Right renal pelvis (tissue), 4 donors: ENCODE results near the gene HAPSTR1. TPM values are rescaled to one million over a fixed set of nuclear protein-coding genes. Genes with fewer than 3 reads are reported as not detected.

Source experiments
- DNase-seq, 4 donors: peaks; one replicate each; pipeline ENCODE4 v3.0.0-alpha.2; 2013; ENCODE audit warnings: low read depth in 4 of 4, low spot score in 3 of 4, missing footprints in 1 of 4
- polyA plus RNA-seq, 4 donors: library from polyadenylated mRNA; unstranded; fragments of 120-200 nt; gene quantifications; one replicate each; pipeline ENCODE4 v1.2.1, GENCODE V29; 2013; ENCODE audit not compliant: insufficient read length in 4 of 4

The HAPSTR1 gene
- polyA plus RNA-seq, 4 donors = 38.7 to 51.1 (median 48.4) TPM

DNA sequence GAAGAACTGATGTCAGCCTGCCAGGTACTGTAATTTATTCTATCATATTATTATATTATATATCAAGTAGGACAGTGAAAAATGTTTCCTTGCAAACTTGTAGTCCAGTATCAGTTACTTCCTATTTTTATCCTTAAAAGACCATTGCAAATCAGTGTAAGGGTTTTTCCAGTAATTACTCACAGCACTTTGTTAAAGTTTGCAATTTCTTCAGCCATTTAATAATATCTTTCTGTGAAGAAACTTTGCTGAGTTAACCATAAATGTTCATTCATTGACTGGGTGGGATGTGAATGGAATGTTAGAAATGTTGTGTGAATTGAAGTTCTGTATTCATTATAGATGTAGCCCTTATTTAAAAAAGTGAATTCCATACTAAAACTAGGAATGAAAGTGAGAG lies 26.7 kb downstream of the HAPSTR1 start:
- DNase-seq = no peak

GRCh38 chr16:9119795-9120194 lies 28.4 kb downstream of the HAPSTR1 start:
- DNase-seq = no peak

DNA sequence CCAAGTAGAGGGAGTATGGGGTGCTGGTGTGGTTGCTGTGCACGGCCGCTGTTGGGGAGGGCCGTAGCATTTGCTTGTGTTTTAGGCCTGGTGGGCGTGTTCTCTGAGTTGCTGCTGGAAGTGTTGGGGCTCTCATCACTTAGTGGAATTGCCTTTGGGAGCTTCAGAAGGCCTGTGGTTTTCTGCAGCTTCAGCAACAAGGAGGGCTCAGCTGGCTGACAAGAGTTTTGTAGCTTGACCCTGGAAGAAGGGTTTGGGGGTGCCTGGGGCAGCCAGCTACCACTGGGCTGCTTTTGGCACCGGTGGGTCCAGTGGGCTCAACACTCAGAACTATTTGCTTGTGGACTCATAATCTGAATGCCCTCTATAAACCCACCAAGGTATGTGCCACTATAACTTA lies 30.9 kb downstream of the HAPSTR1 start:
- DNase-seq = no peak

DNA sequence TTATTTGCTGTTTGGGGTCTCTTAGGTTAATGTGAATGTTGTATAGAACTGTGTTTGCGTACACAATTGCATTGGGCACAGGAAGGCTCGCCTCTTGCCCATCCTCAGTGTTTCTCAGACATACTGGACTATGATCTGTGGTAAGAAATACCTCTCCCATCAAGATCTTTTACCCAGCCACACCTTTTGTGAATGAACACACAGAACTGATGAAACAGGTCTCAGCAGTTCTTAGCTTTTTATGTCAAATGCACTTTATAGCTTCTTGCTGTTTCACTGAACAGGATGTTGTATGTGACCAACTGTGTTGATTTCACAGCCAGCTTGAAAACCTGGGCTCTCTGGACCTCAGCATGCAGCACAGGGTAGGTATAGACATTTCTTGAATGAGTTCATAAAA lies 31.5 kb downstream of the HAPSTR1 start:
- DNase-seq = no peak

DNA sequence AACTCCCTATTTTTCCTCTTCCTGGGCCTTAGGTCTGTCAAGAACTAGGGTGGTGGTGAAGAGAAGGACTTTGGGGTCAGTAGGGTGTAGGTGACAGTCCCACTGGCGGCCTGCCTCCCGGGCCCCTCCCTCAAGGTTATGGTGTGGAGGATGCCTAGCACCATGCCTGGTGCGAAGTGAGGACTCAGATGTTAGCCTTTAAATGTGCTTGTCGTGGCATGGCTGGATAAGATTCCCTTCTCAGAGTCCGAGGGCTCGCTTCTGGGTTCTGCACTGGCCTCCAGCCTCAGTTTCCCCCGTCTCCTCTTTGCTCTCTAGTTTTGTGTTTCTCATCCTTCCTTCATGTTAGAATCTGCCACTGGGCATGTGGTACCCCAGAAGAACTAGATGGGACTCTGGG lies 32.0 kb downstream of the HAPSTR1 start:
- DNase-seq = no peak

DNA sequence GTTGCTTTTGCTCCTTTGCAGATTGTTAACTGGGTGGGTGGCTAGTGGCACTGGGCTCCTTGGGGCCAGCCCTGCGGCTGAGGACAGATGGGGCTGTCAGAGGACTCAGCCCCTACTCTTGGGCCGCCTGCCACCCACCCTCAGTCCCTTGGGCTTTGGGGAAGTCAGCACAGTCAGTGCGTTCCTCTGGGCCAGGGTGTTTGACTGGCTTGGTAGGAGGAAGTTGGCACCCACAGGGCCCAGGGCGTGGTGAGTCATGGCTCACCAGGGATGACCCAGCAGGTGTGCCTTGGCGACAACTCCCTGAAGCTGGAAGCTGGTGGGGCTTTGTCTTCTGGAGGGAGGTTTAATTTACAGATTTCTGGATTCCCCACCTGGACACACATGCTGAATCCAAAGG lies 32.4 kb downstream of the HAPSTR1 start:
- DNase-seq = no peak

DNA sequence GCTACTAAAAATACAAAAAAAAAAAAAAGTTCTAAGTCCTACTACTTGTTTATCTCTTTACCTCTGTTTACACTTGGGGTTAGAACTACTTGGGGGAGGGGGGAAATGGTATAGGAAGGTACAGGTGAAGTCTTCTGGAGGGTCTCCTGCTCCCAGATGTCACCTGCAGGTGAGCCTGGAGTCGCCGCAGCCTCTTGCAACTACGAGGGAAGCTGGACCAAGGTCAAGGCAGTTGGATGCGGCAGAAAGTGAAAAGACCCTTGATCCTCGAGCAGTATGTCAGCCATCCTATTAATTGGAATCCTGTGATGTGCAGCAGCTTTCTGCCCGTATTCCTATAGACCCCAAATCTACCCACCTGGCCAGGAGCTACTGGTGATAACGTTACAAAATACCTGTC lies 33.0 kb downstream of the HAPSTR1 start:
- no peak for DNase-seq

DNA sequence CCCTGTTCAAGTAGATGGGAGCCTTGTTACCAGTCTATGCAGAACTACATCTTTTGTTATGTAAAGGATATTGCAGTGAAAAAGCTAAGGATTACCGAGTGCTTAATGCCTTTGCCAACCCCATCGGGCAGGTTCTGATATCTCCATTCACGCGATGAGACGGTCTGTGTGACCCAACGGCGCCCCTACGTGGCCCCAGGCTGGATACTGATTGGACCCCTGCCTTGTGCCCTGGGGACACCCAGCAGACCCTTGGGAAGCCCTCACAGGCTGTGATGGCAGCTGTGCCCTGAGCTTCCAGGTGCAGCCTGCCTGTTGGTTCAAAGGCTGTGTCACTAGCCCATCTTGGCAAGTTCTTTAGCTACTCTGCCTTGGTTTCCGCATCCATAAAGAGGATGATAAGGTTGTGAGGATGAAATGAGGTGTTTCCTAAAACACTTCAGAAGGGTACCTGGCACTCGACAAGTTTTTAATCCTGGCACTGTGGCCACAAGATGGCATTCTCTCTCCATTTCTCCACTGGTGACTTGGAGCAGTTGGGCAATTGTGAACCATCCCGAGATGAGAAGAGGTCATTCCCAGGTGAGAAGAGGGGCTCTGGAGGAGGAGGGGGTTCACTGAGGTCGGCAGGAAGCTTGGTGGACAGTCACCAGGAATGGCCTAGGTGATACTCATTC lies 33.6 kb downstream of the HAPSTR1 start:
- no peak for DNase-seq

DNA sequence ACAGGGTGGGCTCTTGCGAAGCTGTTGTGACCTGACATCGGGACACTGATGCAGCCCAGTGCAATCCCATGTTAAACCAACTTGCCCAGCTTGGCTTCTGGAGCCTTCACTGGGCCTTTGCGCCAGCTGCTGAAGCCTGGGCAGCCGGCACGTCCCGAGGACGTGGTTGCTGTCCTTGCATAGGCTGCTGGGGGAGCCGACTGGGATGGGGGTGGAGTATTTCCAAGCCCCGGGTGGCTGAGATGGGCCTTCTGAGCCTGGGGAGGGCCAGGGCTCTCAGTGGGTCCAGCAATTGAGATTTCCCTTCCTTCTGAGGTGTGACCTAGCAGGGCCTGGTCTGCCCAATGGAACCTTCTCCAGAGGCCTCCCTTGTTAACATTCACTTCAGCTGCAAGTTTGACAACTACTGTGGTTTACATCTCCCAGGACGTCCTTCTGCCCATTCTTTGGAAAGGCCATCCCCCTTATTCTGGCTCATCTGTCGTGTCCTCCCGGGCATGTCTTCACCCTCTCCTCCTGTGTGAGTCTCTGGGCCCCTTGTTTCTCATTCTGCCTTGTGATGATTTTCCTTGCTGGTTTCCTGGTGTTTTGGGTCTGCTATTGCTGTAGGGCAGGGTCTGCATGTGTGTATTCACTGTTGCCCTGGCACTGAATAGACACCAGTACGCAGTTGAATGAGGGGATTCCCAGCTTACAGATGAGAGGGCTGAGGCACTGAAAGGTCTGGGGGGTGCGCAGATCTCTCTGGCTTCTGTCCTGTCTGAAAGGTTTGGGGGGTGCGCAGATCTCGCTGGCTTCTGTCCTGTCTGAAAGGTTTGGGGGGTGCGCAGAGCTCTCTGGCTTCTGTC lies 34.4 kb downstream of the HAPSTR1 start:
- DNase-seq = no peak

DNA sequence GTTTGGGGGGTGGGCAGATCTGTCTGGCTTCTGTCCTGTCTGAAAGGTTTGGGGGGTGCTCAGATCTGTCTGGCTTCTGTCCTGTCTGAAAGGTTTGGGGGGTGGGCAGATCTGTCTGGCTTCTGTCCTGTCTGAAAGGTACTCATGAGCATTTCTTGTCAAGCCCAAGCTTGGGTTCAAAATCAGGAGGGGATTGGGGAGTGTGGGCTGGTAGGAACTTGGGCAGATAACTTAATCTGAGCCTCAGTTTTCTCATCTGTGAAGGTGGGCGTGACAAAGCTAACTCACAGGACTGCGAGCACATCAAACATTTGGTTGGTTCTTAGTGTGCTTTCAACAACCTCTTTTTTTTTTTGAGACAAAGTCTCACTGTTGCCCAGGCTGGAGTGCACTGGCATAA lies 35.2 kb downstream of the HAPSTR1 start:
- DNase-seq = no peak

- DNase-seq = no peak
Observed at GRCh38 chr16:9128346-9129342, 37.2 kb downstream of the HAPSTR1 start.

DNA sequence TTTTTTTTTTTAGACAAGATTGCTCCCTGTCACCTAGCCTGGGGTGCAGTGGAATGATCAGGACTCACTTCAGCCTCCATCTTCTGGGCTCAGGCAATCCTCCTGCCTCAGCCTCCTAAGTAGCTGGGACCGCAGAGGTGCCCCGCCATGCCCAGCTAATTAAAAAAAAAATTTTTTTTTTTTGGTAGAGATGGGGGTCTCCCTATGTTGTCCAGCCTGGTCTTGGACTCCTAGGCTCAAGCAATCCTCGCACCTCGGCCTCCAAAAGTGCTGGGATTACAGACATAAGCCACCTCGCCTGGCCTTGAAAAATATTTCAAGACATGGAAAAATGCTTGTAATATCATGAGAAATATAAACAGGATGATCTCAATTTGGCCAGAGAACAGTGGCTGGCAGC lies 42.9 kb downstream of the HAPSTR1 start:
- DNase-seq = no peak

DNA sequence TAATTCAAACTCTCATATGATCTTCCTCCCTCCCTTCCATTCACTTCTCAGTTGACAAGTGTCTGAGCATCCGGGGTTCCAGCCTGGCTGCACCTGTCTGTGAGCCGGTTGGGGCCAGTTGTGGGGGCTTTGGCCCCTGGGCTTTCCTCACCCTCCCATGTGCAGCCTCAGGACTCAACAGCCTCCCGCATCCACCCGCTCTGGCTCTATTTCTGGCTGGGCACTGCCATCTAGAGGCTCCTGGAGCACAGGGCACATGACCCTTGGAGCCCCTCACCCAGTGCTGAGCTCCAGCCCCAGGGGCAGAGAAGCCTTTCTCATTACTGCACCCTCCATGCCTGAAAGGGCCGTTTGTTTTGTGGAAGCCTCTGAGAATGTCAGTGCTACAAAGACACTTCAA lies 43.3 kb downstream of the HAPSTR1 start:
- DNase-seq = peak in 1 of 4 donors; percentile 22

DNA sequence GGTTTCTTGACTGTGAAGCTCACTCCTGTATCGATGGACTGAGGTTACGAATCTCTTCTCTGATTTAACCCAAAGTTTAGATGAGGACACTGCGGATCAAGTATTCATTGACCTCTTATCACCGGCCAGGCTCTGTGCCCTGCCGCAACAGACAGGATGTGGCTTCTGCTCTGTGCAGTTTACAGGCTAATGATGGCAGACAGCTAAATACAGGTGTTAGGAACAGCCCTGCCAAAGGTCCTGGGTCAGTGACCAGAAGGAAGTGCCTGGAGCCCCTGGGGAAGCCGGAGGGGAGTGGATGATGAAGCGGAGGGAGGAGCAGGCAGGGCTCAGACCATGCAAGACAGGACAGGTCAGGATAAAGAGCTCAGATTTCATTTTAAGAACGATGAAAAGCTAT lies 44.4 kb downstream of the HAPSTR1 start:
- DNase-seq = no peak

- no peak for DNase-seq
Observed at GRCh38 chr16:9136596-9136995, 45.2 kb downstream of the HAPSTR1 start.

- no peak for DNase-seq
Observed at GRCh38 chr16:9138021-9138680, 46.7 kb downstream of the HAPSTR1 start.

DNA sequence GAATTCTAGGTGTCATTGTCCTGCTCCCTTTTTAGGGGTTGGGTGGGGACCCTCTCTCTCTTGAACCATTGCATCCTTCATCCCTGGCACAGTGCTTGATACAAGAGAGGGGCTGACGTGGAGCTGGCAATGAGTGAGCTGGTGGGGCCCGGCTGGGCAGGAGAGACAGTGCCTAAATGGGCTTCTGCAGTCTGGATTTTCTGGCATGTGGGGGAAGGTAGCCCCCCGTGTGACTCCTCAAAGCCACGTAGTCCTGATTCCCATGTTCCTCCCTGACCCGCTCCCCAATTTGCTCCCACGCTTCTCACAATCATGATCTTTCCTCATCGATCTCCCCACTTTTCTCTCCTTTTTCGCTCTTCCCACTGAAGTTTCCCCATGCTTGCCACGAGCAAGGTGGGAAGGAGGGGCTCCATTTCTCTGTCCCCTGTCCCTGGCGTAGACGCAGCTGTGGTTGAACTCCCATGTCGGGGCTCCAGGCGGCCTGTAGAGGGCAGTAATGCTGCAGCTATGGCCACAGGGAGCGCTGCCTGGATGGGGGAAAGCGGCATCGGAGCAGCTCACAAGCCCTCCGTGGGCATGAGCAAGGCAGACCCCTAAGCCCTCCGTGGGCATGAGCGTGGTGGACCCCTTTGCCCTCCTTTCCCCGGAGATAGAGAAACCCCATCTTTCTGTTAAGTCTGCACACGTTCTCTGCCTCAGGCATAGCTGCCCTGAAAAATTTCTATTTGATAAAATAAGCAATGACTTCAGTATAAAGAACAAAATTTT lies 47.5 kb downstream of the HAPSTR1 start:
- DNase-seq = peak; percentile 40 to 50 (median 46)

DNA sequence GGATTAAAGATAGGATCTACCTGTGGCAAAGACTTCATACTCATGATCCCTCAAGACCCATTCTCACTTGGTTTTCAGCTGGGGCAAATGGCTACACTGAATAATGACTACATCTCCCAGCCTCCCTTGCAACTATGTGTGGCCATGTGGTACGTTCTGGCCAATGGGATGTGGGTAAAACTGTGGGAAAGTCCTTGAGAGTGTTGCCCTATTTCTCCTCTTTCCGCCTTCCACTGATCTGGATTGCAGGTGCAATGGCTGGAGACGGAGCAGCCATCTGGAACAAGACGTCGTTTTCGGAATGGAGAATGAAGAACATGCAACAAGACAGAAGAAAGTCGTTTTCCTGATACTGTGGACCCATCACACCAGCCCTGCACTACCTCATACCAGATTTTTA lies 48.5 kb downstream of the HAPSTR1 start:
- DNase-seq = no peak
